ENCODE measurements around the gene PRSS33.

The PRSS33 gene

DNA sequence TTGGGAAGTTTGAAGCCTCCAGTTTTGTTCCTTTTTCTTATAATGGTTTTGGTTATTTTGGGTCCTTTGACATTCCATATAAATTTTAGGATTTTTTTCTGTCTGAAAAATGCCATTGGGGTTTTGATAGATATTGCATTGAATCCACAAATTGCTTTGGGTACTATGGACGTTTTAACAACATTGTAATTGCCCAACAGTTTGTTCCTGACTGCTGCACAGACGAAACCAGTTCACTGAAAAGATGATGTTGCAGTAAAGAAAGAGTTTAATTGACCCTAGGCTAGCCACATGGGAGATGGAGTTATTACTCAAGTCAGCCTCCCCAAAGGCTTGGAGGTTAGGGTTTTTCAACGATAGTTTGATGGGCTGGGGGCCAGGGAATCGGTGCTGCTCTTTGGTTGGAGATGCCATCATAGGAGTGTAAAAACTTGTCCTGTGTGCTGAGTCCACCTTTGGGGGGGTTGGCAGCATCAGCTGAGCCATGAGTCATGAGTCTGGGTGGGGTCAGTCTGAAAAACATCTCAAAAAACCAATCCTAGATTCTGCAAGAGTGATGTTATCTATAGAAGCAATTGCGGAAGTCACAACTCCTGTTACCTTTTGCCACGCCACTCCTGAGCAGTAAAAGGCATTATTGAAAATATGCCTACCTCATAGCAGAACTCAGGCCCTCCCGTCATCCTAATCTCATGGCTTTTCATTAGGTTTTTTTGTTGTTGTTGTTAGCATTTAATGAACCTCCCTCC, 8.2 kb upstream of the PRSS33 start:
- DNase-seq = no peak

DNA sequence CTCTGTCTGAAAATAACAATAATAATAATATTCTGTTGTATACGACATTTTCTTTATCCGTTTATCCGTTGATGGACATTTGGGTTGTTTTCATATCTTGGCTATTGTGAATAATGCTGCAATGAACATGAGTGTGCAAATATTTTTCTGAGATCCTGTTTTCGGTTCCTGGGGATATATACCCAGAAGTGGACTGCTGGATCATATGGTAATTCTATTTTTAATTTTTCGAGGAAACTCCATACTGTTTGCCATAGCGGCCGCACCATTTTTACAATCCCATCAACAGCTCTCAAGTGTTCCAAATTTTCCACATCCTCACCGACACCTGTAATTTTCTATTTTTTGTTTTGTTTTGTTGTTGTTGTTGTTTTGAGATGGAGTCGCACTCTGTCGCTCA, 5.6 kb upstream of the PRSS33 start:
- no peak for DNase-seq

DNA sequence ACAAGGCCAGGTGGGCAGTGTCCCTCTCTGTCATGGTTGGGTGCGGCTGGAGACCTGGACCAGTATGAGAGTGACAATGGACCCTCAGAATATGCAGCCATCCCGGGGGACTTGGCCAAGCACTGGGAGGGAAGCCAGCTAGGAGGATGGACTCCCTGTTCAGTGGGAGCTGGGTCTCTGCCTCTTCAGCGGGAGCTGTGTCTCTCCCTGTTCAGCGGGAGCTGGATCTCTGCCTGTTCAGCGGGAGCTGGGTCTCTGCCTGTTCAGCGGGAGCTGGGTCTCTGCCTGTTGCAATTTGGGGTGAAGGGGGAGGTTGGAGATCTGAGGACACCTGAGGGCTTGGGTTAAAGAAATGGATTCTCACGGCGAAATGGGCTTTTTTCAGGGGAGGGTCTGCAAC, 3.8 kb upstream of the PRSS33 start:
- no peak for DNase-seq

- DNase-seq = no peak
Measured at GRCh38 chr16:2790631-2791030, 3.3 kb upstream of the PRSS33 start.

GRCh38 chr16:2787961-2788360, 601 bp upstream of the PRSS33 start:
- no peak for DNase-seq

GRCh38 chr16:2786826-2787151, 571 bp downstream of the PRSS33 start:
- no peak for DNase-seq

DNA sequence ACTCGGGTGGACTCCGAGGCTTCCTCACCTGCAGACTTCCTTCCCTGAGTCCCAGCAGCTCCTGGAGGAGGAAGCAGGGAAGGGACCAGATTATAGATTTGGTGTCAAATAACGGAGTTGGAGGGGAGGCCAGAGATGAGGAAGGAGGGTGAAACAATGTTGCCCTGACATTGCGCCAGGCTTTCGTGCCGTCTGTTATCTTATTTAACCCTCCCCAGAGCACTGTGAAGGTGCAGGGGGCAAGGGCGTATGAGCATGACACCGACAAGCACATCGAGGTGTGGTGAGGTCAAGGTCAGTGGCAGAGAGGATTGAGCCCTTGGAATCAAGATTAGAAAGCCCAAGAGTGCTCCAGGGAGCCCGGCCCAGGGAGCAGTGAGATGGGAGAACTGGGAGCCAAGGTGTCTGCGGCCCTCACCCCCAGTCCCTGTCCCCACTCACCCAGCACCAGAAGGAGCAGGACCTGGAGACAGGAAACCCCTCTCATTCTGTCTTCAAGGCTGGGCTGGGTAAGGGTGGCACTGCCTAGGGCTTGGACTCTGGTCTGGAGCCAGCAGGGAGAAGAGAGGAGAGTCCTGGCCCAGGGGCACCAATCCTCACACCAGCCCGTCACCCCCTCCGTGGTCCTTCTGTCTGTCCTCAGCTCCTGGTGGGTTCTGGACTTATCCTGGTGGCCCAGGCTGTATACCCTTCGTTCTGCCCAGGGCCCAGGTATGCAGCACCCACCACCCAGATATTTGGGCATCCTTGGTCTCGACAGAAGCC, 1.1 kb downstream of the PRSS33 start:
- DNase-seq = no peak

GRCh38 chr16:2785101-2785991, 2.0 kb downstream of the PRSS33 start:
- DNase-seq = no peak

DNA sequence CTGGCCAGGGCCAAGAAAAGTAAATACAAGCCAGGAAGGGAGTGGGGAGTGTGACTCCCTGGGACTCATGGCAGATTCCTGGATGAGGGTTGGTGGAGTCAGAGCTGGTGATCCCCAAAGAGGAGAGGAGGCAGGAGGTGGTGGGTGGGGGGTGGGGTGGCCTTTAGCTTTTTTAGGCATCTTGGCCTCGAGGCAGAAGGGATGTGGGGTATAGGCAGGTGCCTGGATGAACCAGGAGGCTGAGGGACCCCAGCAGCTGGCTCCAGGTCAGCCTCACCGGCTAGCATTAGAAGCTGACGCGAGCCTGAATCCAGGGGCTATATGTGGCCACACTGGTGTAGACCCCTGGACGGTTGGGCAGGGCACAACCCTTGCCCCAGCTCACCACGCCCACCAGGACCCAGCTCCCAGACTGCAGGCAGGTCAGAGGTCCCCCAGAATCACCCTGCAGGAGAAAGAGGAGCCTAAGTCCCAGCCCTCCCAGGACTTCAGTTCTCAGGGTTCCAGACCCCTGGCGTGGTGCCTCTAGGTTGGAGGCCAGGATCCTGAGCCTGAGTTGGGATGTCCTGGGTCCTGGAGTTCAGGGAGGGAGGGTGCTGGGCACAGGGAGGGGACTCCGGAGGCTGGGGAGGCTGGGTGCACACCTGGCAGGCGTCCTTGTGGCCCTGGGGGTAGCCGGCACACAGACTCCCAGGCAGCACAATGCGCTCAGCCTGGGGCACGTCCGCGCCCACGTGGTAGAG, 2.8 kb downstream of the PRSS33 start:
- DNase-seq = no peak

DNA sequence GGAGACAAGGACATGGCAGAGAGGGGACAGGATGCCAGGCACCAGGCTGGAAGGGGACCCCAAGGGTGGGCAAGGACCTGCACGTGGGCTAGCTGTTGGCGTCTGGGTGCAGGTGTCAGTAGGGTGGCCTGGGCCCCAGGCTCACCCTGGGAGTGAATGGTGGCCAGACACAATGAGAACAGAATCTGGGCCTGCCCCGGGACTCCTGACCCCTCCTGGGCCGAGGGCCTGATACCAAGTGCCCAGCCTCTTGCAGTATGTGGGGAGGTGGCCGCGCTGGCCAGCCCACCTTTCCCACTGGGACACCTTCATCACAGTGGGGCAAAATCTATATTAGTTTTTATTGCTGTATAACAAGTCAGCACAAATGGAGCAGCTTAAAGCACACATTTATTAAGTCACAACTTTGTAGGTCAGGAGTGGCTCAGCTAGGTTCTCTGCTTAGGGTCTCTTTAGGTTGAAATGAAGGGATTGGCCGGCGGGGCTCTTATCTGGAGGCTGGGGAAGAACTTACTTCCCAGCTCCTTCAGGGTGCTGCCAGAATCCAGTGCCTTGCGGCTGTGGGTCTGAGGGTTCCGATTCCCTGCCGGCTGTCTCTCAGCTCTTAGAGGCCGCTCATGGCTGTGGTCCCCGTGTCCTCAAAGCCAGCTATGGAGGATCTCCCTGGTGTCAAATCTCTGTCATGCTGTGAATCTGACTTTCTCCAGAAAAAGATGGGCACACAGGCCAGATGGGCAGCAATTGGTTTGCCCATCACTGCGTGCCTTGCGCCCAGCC, 3.6 kb downstream of the PRSS33 start:
- DNase-seq = no peak

DNA sequence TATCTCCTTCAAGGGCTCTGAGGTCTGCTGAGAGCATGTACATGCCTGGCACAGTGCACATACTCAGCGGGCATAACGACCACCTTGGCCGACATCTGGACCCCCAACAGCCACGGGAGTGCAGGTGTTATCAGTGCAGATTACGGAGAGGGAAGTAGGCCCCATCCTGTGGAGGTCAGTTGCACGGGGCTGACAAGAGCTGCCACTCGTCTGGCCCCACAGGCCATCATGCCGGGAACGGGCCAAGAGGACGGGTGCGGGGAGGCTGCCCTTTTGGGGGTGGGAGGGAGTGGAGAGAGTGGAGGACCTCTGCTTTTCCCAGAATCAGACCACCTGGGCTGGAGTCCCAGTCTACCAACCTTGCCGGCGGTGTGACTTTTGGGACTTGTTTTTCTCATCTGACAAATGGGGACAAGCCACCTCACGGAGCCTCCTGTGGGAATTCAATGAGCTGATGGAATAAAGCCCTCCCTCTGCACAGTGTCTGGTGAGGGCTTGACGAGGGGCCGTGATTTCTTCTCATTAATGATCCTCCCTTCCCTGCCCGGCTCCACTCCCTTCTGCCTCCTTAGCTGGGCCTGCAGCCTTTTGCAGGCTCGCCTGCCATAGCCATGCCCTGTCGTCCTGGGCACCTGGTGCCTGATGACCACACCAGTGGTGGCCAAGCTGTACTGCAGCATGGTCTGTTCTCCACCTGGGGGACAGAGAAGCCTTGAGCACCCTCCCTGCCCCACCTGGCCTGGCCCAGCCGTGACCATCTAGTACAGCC, 4.6 kb downstream of the PRSS33 start:
- DNase-seq = peak; percentile 62

GRCh38 chr16:2779978-2780898, 7.1 kb downstream of the PRSS33 start:
- no peak for DNase-seq

- DNase-seq = no peak
Measured at GRCh38 chr16:2779151-2779920, 8.0 kb downstream of the PRSS33 start.

DNA sequence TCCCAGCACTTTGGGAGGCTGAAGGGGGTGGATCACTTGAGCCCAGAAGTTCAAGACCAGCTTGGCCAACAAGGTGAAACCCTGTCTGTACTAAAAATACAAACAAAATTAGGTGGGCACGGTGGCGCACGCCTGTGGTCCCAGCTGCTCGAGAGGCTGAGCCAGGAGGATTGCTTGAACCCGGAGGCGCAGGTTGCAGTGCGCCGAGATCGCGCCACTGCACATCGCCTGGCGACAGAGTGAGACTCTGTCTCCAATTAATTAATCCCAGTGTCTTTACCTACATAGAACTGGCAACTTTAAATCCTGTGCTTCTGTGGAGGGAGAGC, 8.8 kb downstream of the PRSS33 start:
- DNase-seq = no peak

DNA sequence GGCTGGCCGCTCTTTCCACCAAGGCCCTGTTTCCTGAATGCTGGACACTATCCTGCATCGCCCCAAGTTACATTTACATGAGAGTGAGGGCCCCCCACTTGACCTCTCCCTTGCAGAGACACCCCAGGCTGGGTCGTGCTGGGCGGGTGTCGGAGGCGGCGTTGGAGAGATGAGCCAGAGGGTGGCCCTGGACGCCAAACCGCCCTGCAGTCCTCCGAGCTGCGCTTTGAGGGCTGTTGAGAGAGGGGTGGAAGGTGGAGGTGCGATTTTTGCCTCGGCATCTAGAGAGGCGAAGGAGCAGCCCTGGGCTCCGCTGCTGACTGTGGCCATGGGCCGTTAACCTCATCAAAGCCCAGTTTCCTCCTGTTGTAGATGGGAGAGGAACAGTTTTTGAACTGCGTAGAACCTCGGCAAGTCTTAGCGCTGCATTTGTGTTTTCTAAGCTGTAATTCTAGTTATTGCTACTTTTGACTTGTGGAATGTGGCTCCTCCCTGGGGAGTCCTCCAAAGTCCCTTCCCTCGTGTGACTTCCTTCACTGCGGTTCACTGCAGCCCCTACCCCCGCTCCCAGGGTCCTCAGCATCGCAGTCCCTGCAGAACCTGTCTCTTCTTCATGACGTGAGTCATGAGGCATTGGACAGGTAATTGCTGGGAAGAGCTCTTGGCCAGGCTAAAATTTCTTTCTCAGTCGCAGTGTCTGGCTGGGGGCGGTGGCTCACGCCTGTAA, 9.3 kb downstream of the PRSS33 start:
- DNase-seq = no peak

GRCh38 chr16:2777231-2777902, 10.0 kb downstream of the PRSS33 start, which contains the start of gene ELOB:
Gene ELOB, minus strand, starts transcription at chr16:2777280. Its CDS starts 41 bp downstream, at chr16:2777239.
- peak; percentile 93 for DNase-seq

- no peak for DNase-seq
Measured at GRCh38 chr16:2776500-2777139, 10.7 kb downstream of the PRSS33 start.

All from 8988T (cell line).